HUES64 (cell line): Measurements from ENCODE around the gene SLC27A4.

Experiments
- H3K27ac ChIP-seq: 2 replicates; pipeline ENCODE4 v1.7.0; 2013; ENCODE audit warnings: low read depth, low read length, inconsistent platforms
- H3K27me3 ChIP-seq: 2 replicates; pipeline ENCODE4 v1.6.1; 2013; ENCODE audit warnings: mild to moderate bottlenecking, low read length; ENCODE audit not compliant: insufficient read depth
- H3K36me3 ChIP-seq: 2 replicates; pipeline ENCODE4 v1.6.1; 2013; ENCODE audit warnings: mild to moderate bottlenecking, low read length; ENCODE audit not compliant: insufficient read depth
- H3K4me1 ChIP-seq: 2 replicates; pipeline ENCODE4 v1.6.1; 2013; ENCODE audit warnings: mild to moderate bottlenecking, low read length, moderate library complexity; ENCODE audit not compliant: insufficient read depth
- H3K4me3 ChIP-seq: 2 replicates; pipeline ENCODE4 v1.5.1; 2013; ENCODE audit warnings: mild to moderate bottlenecking, low read length, moderate library complexity
- H3K9ac ChIP-seq: 2 replicates; pipeline ENCODE4 v1.6.1; 2013; ENCODE audit warnings: mild to moderate bottlenecking, low read depth, low read length
- H3K9me3 ChIP-seq: 2 replicates; pipeline ENCODE4 v1.6.1; 2013; ENCODE audit warnings: low read depth, low read length; ENCODE audit not compliant: insufficient read depth
- WGBS: fragments of 150-250, 120-280 bp; methylation state at CpG from one replicate; pipeline ENCODE4 v1.1.7; 2013; ENCODE audit warnings: missing lambda C conversion rate; 5-methylcytosine and 5-hydroxymethylcytosine counted together

Gene SLC27A4

DNA sequence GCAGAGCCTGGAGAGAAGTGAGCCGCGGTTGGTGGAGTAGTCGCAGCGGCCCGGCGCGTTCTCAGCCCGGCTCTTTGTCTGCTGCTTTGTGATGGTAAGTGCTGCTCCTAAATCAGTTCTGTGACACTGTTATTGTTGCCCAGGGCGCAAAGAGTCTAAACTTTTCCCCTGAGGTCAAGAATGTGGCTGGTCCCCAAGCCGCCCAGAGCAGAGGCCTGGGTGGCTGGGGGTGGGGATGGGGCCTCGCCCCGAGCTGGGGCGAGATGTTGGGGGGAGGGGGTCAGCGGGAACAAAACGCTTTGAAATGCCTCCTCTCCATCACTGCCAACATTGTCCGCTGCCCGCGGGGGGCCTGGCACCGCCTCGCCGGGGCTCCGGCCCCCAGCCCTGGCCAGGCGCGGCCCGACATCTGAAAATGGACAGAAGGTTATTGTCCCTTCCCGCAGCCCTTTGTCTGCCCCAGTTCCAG lies 68.7 kb downstream of the SLC27A4 start:
- H3K9ac ChIP-seq, result no peak overlapping the region
- peaks cover 26% of the 10 kb centered on the region for H3K4me1 ChIP-seq
- peak overlapping the region; percentile 65; the same call in 1 of the 2 replicates for H3K27ac ChIP-seq
- H3K9me3 ChIP-seq, result no peaks in the 10 kb centered on the region
- H3K36me3 ChIP-seq, result no peaks in the 10 kb centered on the region
- peaks cover 94% of the 10 kb centered on the region for H3K27me3 ChIP-seq
- WGBS, result 5% methylated on average over 23 of the region's 26 CpGs
- H3K4me3 ChIP-seq, result no peak overlapping the region

DNA sequence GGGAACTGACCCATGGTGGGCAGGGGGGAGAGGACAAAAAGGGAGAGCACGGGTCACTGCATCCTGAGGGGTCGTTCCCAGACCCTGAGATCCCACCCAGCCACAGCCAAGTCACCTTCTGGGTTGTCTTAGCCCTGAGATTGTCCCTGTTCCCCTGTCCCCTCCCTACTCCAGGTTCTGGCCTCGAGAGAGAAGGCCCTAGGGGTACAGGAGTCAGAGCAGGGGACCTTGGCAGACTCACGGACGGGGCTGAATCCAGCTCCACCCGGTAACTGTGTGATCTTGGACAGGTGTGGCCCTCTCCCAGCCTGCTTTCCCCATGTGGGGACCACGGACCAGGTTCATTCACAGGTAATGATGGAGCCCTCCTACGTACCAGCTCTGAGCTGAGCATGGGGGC lies 69.1 kb downstream of the SLC27A4 start:
- Histone ChIP-seq H3K9me3 (no peaks in the 10 kb centered on the region), H3K4me3 (no peak overlapping the region), H3K36me3 (no peaks in the 10 kb centered on the region), H3K4me1 (peaks cover 26% of the 10 kb centered on the region), H3K27ac (peak overlapping the region; percentile 65; the same call in 1 of the 2 replicates), H3K9ac (no peak overlapping the region), H3K27me3 (peaks cover 94% of the 10 kb centered on the region)
- 32% methylated on average over 8 of the region's 8 CpGs for WGBS

DNA sequence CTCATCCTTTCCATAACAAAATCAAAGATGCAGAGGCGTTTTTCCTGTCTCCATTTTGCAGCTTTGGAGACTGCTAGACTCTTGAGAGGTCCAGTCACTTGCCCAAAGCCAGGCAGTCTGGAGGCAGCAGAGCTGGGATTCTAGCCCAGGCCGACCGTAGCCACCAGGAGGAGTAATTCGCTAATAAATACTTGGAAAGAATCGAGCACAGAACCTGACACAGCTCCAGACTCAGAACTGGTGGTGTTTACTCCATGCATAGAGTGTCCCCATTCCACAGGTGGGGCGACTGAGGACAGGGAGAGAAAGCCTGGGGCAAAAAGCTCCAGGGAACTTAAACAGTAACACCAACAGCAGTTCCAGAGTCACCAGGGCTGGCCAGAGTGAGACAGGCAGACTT lies 69.7 kb downstream of the SLC27A4 start:
- H3K4me1 ChIP-seq, result peaks cover 26% of the 10 kb centered on the region

More for the DNA sequence above, 69.7 kb downstream of the SLC27A4 start:
- H3K9ac ChIP-seq, result no peak overlapping the region
- H3K9me3 ChIP-seq, result no peaks in the 10 kb centered on the region
- no peak overlapping the region; the same call in 1 of the 2 replicates for H3K27ac ChIP-seq
- no peaks in the 10 kb centered on the region for H3K36me3 ChIP-seq
- peaks cover 94% of the 10 kb centered on the region for H3K27me3 ChIP-seq
- H3K4me3 ChIP-seq, result no peak overlapping the region
- 55% methylated on average over 6 of the region's 6 CpGs for WGBS
